B cell (primary cell): Measurements from ENCODE around the gene RASSF3.

Experiments
- EZH2 ChIP-seq: IDR thresholded peaks from 2 replicates; pipeline ENCODE4 v1.6.1; 2012; ENCODE audit warnings: borderline replicate concordance, low read depth, mild to moderate bottlenecking, moderate library complexity, low read length; ENCODE audit not compliant: insufficient read depth, poor library complexity, severe bottlenecking
- TF ChIP-seq, protein P1 (sequence below): fragments of 200-600 bp; IDR thresholded peaks from one replicate; pipeline ENCODE4 v1.8.0; 2022; ENCODE audit warnings: antibody characterized with exemption, mild to moderate bottlenecking

DNA sequence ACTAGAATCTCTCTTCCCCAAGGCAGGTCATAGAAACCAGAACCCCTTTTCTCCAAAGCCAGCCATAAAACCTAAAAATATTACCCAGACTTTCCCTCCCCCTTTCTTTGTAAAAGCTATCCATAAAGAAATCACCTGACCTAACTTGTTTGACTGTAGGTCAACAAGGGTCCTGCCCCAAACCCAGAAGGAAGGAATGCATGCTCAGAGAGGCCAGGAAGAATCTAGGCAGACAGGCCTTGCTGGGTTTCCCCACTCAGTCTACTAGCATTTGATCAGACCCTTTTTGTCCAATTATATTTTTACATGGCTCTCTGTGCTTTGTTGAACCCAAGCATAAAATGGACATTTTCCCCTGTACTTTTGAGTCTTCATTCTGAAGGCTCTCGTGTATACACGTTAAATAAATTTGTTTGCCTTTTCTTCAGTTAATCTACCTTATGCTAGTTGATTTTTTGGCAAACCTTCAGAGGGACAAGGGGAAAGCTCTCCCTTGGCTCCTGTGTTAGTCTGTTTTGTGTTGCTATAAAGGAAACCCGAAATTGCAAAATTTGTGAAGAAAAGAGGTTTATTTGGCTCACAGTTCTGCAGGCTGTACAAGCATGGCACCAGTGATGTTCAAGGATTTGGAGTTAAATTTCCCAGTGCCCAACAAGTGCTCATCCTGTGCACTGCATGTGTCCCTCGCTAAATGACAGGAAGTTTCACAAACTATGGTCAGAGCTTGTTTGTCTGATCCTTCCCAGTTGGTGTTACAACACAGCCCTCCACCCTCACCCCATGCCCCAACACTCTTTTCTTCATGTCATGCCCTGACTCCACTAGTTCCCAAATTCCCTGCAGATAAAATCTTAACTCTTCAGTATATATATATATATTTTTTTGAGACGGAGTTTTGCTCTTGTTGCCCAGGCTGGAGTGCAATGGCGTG, 14.2 kb upstream of the RASSF3 start:
- TF ChIP-seq EZH2, result no peak
- TF ChIP-seq, protein P1, sequence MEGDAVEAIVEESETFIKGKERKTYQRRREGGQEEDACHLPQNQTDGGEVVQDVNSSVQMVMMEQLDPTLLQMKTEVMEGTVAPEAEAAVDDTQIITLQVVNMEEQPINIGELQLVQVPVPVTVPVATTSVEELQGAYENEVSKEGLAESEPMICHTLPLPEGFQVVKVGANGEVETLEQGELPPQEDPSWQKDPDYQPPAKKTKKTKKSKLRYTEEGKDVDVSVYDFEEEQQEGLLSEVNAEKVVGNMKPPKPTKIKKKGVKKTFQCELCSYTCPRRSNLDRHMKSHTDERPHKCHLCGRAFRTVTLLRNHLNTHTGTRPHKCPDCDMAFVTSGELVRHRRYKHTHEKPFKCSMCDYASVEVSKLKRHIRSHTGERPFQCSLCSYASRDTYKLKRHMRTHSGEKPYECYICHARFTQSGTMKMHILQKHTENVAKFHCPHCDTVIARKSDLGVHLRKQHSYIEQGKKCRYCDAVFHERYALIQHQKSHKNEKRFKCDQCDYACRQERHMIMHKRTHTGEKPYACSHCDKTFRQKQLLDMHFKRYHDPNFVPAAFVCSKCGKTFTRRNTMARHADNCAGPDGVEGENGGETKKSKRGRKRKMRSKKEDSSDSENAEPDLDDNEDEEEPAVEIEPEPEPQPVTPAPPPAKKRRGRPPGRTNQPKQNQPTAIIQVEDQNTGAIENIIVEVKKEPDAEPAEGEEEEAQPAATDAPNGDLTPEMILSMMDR, result no peak
